EL (cell line): Measurements from ENCODE around the gene MBTD1.
"Not testable (repeated sequence)": the region's sequence is repeated elsewhere in the genome, so short reads cannot be mapped to it uniquely, and the experiment has no call there.

ENCODE experiments used
- DNase-seq: peaks from one replicate; pipeline ENCODE4 v3.0.0-alpha.2; 2016

The MBTD1 gene

GRCh38 chr17:51259564-51260236, at the start of gene MBTD1:
MBTD1 (minus strand) TSS chr17:51260049; CDS start chr17:51225161, 34,888 bp downstream.
- peak; percentile 95 for DNase-seq

GRCh38 chr17:51305182-51305581, 45.3 kb upstream of the MBTD1 start:
- DNase-seq, result no peak

- no peak for DNase-seq
Observed at GRCh38 chr17:51299859-51300258, 40.0 kb upstream of the MBTD1 start.

- peak; percentile 42 for DNase-seq
Observed at GRCh38 chr17:51298508-51299371, 38.9 kb upstream of the MBTD1 start.

GRCh38 chr17:51294338-51294737, 34.5 kb upstream of the MBTD1 start:
- DNase-seq, result not testable (repeated sequence)

GRCh38 chr17:51289696-51290111, 29.9 kb upstream of the MBTD1 start:
- DNase-seq, result no peak

- DNase-seq, result no peak
Observed at GRCh38 chr17:51287412-51287811, 27.6 kb upstream of the MBTD1 start.

- DNase-seq, result no peak
Observed at GRCh38 chr17:51279183-51279582, 19.3 kb upstream of the MBTD1 start.

- peak; percentile 79 for DNase-seq
Observed at GRCh38 chr17:51275381-51275780, 15.5 kb upstream of the MBTD1 start.

GRCh38 chr17:51272812-51273211, 13.0 kb upstream of the MBTD1 start:
- DNase-seq, result no peak

- no peak for DNase-seq
Observed at GRCh38 chr17:51270636-51271035, 10.8 kb upstream of the MBTD1 start.

- DNase-seq, result no peak
Observed at GRCh38 chr17:51269991-51270390, 10.1 kb upstream of the MBTD1 start.

GRCh38 chr17:51264466-51264865, 4.6 kb upstream of the MBTD1 start:
- DNase-seq, result not testable (repeated sequence)

GRCh38 chr17:51263006-51263405, 3.2 kb upstream of the MBTD1 start:
- peak; percentile 32 for DNase-seq

- DNase-seq, result no peak
Observed at GRCh38 chr17:51261024-51261963, 1.4 kb upstream of the MBTD1 start.

- peak; percentile 98 for DNase-seq
Observed at GRCh38 chr17:51260237-51261023, 581 bp upstream of the MBTD1 start, which contains the start of gene UTP18. UTP18 (plus strand) TSS chr17:51260546; CDS start chr17:51260585, 39 bp downstream.

- DNase-seq, result peak; percentile 16
Observed at GRCh38 chr17:51258756-51259563, 889 bp downstream of the MBTD1 start.

- DNase-seq, result no peak
Observed at GRCh38 chr17:51257150-51258081, 2.4 kb downstream of the MBTD1 start.

GRCh38 chr17:51256101-51256500, 3.7 kb downstream of the MBTD1 start:
- DNase-seq, result no peak

GRCh38 chr17:51255673-51256072, 4.2 kb downstream of the MBTD1 start:
- no peak for DNase-seq
